WI38 (cell line): Measurements from ENCODE around the gene MROH7.

Experiments used
- H3K4me3 ChIP-seq: 2 replicates; pipeline ENCODE4 v1.5.1; 2011; ENCODE audit warnings: low read depth, mild to moderate bottlenecking, control low read depth, low read length
- CTCF ChIP-seq: IDR thresholded peaks from 2 replicates; pipeline ENCODE4 v1.5.1; 2012; ENCODE audit warnings: low read depth, mild to moderate bottlenecking, control low read depth, low read length

The MROH7 gene

GRCh38 chr1:54741531-54741930 lies 99.9 kb downstream of the MROH7 start:
- H3K4me3 ChIP-seq: no peak overlapping the region
- no peak for TF ChIP-seq CTCF

GRCh38 chr1:54742282-54742681 lies 100.7 kb downstream of the MROH7 start:
- no peak for TF ChIP-seq CTCF
- no peak overlapping the region for H3K4me3 ChIP-seq

GRCh38 chr1:54743416-54744226 lies 102.0 kb downstream of the MROH7 start:
- TF ChIP-seq CTCF: no peak
- no peak overlapping the region for H3K4me3 ChIP-seq

GRCh38 chr1:54744696-54745095 lies 103.1 kb downstream of the MROH7 start:
- TF ChIP-seq CTCF: no peak
- H3K4me3 ChIP-seq: no peak overlapping the region

GRCh38 chr1:54745274-54745673 lies 103.7 kb downstream of the MROH7 start:
- TF ChIP-seq CTCF: no peak
- H3K4me3 ChIP-seq: no peak overlapping the region

- TF ChIP-seq CTCF: no peak
Measured at GRCh38 chr1:54745864-54746263, 104.3 kb downstream of the MROH7 start.

GRCh38 chr1:54748094-54748835 lies 106.7 kb downstream of the MROH7 start:
- no peak overlapping the region for H3K4me3 ChIP-seq
- TF ChIP-seq CTCF: no peak

More at GRCh38 chr1:54745864-54746263, 104.3 kb downstream of the MROH7 start:
- H3K4me3 ChIP-seq: no peak overlapping the region
